ENCODE data around the gene TMEM191C. TPM values are rescaled to one million over a fixed set of nuclear protein-coding genes. Genes with fewer than 3 reads are reported as not detected.

The TMEM191C gene
- total RNA-seq, 1 experiment from 2014 or later: not detected

Other genes starting within 250 kb of the TMEM191C start
- 0.02 and 0.57 TPM in 2 replicates for gene RIMBP3B, start 83.6 kb upstream of the TMEM191C start, total RNA-seq (2014; rRNA removed; shearing (Covaris generic))
- gene HIC2, start 50.0 kb upstream of the TMEM191C start, total RNA-seq (2014; rRNA removed; shearing (Covaris generic)): 0.42 and 0.69 TPM in 2 replicates
- 0.17 and 1.2 TPM in 2 replicates for gene RIMBP3C, start 84.1 kb downstream of the TMEM191C start, total RNA-seq (2014; rRNA removed; shearing (Covaris generic))
- gene UBE2L3, start 100.3 kb downstream of the TMEM191C start, total RNA-seq (2014; rRNA removed; shearing (Covaris generic)): 86.0 and 94.3 TPM in 2 replicates
- gene YDJC, start 162.6 kb downstream of the TMEM191C start, total RNA-seq (2014; rRNA removed; shearing (Covaris generic)): 28.4 and 57.4 TPM in 2 replicates
- gene CCDC116, start 165.4 kb downstream of the TMEM191C start, total RNA-seq (2014; rRNA removed; shearing (Covaris generic)): 0.05 TPM in 2 replicates
- 44.7 and 45.0 TPM in 2 replicates for gene SDF2L1, start 174.9 kb downstream of the TMEM191C start, total RNA-seq (2014; rRNA removed; shearing (Covaris generic))
- gene PPIL2, start 198.6 kb downstream of the TMEM191C start, total RNA-seq (2014; rRNA removed; shearing (Covaris generic)): 18.9 and 26.0 TPM in 2 replicates